Right lobe of liver (tissue), 6 donors: ENCODE measurements around the gene IFT20. TPM values are rescaled to one million over a fixed set of nuclear protein-coding genes. Genes with fewer than 3 reads are reported as not detected.

Source experiments
- ATAC-seq, 4 donors: fragments of 200-7000 bp; cut with Tn5 transposase; one replicate each; pipeline ENCODE4 v1.9.1; 2020; ENCODE audit warnings: mild to moderate bottlenecking in 4 of 4, moderate library complexity in 4 of 4
- DNase-seq, 3 donors: peaks; one replicate each; pipeline ENCODE4 v3.0.0-alpha.2; 2020
- H3K27ac ChIP-seq, 3 donors: fragments of 200-600 bp; one replicate each; pipeline ENCODE4 v1.8.0; 2022
- H3K27me3 ChIP-seq, 2 donors: fragments of 200-600 bp; one replicate each; pipeline ENCODE4 v1.8.0; 2022
- H3K36me3 ChIP-seq, 4 donors: fragments of 200-600 bp; sonication (generic) in 1 of 4; one replicate each; pipeline versions ENCODE4 v1.5.1 to v1.8.0; 2017 to 2022; ENCODE audit warnings: control low read depth in 1 of 4
- H3K4me1 ChIP-seq, 4 donors: fragments of 200-600 bp; sonication (generic) in 1 of 4; one replicate each; pipeline versions ENCODE4 v1.5.1 to v1.8.0; 2017 to 2022; ENCODE audit warnings: control low read depth in 1 of 4
- H3K4me3 ChIP-seq, 3 donors: fragments of 200-600 bp; one replicate each; pipeline ENCODE4 v1.8.0; 2022
- H3K9me3 ChIP-seq, 4 donors: fragments of 200-600 bp; sonication (generic) in 1 of 4; one replicate each; pipeline versions ENCODE4 v1.5.1 to v1.8.0; 2017 to 2022; ENCODE audit warnings: control low read depth in 1 of 4
- POLR2A ChIP-seq: fragments of 450-650 bp; IDR thresholded peaks from one replicate; pipeline ENCODE4 v1.6.1; 2017; ENCODE audit warnings: antibody characterized with exemption, mild to moderate bottlenecking
- WGBS: methylation state at CpG from one replicate; pipeline ENCODE4 v1.1.6; 2018; ENCODE audit warnings: low coverage, low lambda C conversion rate; ENCODE audit not compliant: insufficient coverage; ENCODE audit errors: missing lambda C conversion rate; 5-methylcytosine and 5-hydroxymethylcytosine counted together
- intact Hi-C, 2 donors: fragments of 100-400 bp; cut with DNase I; formaldehyde crosslinking; loops; one replicate each; pipeline versions ENCODE4 v1.11.2 to v1.14.1; 2022
- total RNA-seq, 6 experiments: library from RNA; depleted of rRNA in 2 of 6; stranded (reverse); fragments of >200 nt in 2 of 6; fragmentation: NEBNext Ultra II Directional in 3 of 6; extraction: Animal tissue kit (Norgen Biotek cat#: 25700) in 3 of 6; gene quantifications; one replicate each; pipeline versions ENCODE4 v1.1.0 to v1.2.4, GENCODE V29; 2016 to 2023
- TF ChIP-seq, protein P1 (sequence below), 4 donors: fragments of 200-600 bp in 3 of 4; fragments of 450-650 bp in 1 of 4; IDR thresholded peaks; one replicate each; pipeline versions ENCODE4 v1.5.1 to v1.8.0; 2016 to 2022; ENCODE audit warnings: antibody characterized with exemption in 4 of 4, mild to moderate bottlenecking in 2 of 4
- donor health status: DM: no; HTN: yes; CAD: no.
- donor health status: DM: no; HTN: no; CAD: no.
- donor health status: DM: no; HTN: no; CAD: no.
- donor health status: DM: no; HTN: yes; CAD: no.
- donor health status: DM: no; HTN: yes; CAD: no.

Gene IFT20
- total RNA-seq, 6 experiments from 2014 or later: 20.6 to 29.6 (median 26.1) TPM

DNA sequence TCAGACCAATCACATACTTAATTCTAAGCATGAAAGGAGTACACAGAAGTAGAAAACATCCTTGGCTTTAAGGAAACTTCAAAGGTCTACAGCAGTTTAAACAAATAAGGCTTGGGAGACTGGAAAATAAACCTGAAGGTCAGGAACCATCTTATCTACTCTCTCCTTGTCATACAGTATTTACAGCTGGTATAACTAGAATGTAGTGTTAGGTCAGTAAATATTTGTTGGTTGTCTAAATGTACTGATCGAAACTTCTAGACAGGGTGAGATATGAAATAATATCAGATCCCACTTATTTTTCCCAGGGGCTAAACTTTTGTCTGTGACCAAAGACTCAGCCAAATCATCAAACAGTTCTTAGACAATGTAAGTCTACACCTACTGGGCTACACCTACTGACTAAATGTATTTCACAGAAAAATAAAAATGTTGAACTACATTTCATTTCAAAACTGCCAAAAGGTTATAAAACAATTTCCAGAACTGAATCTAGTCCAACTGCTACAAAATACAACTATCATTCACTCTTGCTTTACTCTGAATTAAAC is 43.4 kb downstream of the IFT20 start:
- intact Hi-C loops: no loop called here
- WGBS: 68% methylated on average over 1 of the region's 1 CpG
- H3K4me1 ChIP-seq: no peaks in the 10 kb centered on the region
- no peak overlapping the region for H3K27ac ChIP-seq
- TF ChIP-seq, protein P1, sequence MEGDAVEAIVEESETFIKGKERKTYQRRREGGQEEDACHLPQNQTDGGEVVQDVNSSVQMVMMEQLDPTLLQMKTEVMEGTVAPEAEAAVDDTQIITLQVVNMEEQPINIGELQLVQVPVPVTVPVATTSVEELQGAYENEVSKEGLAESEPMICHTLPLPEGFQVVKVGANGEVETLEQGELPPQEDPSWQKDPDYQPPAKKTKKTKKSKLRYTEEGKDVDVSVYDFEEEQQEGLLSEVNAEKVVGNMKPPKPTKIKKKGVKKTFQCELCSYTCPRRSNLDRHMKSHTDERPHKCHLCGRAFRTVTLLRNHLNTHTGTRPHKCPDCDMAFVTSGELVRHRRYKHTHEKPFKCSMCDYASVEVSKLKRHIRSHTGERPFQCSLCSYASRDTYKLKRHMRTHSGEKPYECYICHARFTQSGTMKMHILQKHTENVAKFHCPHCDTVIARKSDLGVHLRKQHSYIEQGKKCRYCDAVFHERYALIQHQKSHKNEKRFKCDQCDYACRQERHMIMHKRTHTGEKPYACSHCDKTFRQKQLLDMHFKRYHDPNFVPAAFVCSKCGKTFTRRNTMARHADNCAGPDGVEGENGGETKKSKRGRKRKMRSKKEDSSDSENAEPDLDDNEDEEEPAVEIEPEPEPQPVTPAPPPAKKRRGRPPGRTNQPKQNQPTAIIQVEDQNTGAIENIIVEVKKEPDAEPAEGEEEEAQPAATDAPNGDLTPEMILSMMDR (IDR thresholded peaks at IDR 0.05): no peak
- TF ChIP-seq POLR2A: no peak
- no peaks in the 10 kb centered on the region for H3K9me3 ChIP-seq
- ATAC-seq (no peak), DNase-seq (no peak)
- no peaks in the 10 kb centered on the region for H3K27me3 ChIP-seq
- no peak overlapping the region for H3K4me3 ChIP-seq
- no peaks in the 10 kb centered on the region for H3K36me3 ChIP-seq

DNA sequence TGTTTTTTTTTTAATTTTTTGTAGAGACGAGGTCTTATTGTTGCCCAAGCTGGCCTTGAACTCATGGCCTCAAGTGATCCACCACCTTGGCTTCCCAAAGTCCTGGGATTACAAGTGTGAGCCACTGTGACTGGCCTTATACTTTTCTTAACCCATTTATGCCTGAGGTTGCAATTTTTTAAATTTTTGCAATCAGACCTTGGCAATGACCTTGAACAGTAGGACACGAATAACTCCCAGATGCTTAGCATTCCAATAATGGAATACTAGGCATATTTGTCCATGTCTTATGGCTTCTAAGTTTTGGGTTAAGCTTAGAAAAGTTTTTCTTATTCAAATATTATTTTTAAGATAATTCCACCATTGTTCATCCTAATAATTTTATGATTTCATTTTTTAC is 44.6 kb downstream of the IFT20 start:
- 54% methylated on average over 2 of the region's 2 CpGs for WGBS
- Histone ChIP-seq H3K9me3 (no peaks in the 10 kb centered on the region), H3K4me1 (no peaks in the 10 kb centered on the region), H3K27ac (no peak overlapping the region), H3K4me3 (no peak overlapping the region), H3K36me3 (no peaks in the 10 kb centered on the region), H3K27me3 (no peaks in the 10 kb centered on the region)
- DNase-seq (no peak), ATAC-seq (no peak)
- TF ChIP-seq, protein P1 (IDR thresholded peaks at IDR 0.05): no peak
- no peak for TF ChIP-seq POLR2A
- intact Hi-C loops: no loop called here

DNA sequence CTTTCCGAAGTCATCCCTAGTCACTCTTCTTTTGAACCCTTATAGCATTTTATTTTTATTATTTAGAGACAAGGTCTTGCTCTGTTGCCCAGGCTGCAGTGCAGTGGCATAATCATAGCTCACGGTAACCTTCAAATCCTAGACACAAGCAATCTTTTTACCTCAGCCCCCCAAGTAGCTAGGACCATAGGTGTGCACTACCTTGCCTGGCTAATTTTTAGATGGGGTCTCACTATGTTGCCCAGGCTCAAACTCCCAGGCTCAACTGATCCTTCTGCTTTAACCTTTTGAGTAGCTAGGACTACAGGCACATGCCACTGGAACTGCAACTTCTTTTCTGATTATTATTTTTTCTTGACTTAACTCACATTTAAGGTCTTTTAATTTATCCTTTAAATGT is 49.3 kb downstream of the IFT20 start:
- TF ChIP-seq, protein P1 (IDR thresholded peaks at IDR 0.05): no peak
- no peak for TF ChIP-seq POLR2A
- DNase-seq: no peak
- 0% methylated on average over 1 of the region's 2 CpGs for WGBS
- no peak overlapping the region for H3K4me3 ChIP-seq
- ATAC-seq: no peak
- intact Hi-C loops: no loop called here
- H3K27ac ChIP-seq: no peak overlapping the region
- no peaks in the 10 kb centered on the region for H3K27me3 ChIP-seq
- H3K9me3 ChIP-seq: no peaks in the 10 kb centered on the region
- no peaks in the 10 kb centered on the region for H3K36me3 ChIP-seq
- no peaks in the 10 kb centered on the region for H3K4me1 ChIP-seq

DNA sequence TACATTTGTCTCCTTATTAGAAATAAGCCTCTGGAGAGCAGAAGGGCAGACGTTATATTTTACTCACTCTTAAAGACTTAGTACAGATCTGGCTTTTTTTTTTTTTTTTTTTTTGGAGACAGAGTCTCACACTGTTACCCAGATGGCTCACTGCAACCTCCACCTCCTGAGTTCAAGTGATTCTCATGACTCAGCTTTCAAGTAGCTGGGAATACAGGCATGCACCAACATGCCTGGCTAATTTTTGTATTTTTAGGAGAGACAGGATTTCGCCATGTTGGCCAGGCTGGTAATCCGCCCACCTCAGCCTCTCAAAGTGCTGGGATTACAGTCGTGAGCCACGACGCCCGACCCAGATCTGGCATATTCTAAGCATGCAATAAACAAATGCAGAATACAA is 52.7 kb downstream of the IFT20 start:
- no peak overlapping the region for H3K4me3 ChIP-seq
- WGBS: 60% methylated on average over 7 of the region's 7 CpGs
- H3K27me3 ChIP-seq: no peaks in the 10 kb centered on the region
- TF ChIP-seq, protein P1 (IDR thresholded peaks at IDR 0.05): no peak
- no peak for TF ChIP-seq POLR2A
- H3K9me3 ChIP-seq: no peaks in the 10 kb centered on the region
- H3K36me3 ChIP-seq: no peaks in the 10 kb centered on the region
- intact Hi-C loops: no loop called here
- DNase-seq (no peak), ATAC-seq (no peak)
- no peaks in the 10 kb centered on the region for H3K4me1 ChIP-seq
- H3K27ac ChIP-seq: no peak overlapping the region

DNA sequence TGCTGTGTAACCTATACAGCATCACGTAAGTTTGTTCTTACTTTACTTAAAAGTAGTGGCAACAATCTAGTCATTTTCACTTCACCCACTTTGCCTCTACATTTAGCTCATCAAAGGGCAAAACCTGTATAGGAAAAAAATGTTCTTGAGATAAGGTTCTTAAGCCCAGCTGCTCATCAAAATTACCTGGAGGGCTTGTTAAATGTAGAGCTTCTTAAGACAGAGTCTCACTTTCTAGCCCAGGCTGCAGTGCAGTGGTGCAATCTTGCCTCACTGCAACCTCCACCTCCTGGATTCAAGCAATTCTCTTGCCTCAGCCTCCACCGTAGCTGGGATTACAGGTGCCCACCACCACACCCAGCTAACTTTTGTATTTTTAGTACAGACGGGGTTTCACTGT is 54.4 kb downstream of the IFT20 start:
- TF ChIP-seq POLR2A: no peak
- TF ChIP-seq, protein P1 (IDR thresholded peaks at IDR 0.05): no peak
- Histone ChIP-seq H3K4me3 (no peak overlapping the region), H3K4me1 (no peaks in the 10 kb centered on the region), H3K9me3 (no peaks in the 10 kb centered on the region), H3K27me3 (no peaks in the 10 kb centered on the region), H3K27ac (no peak overlapping the region), H3K36me3 (no peaks in the 10 kb centered on the region)
- intact Hi-C loops: no loop called here
- no peak for ATAC-seq
- no peak for DNase-seq
- WGBS: 90% methylated on average over 3 of the region's 3 CpGs
